ENCODE data around the gene ZCWPW2. TPM values are rescaled to one million over a fixed set of nuclear protein-coding genes. Genes with fewer than 3 reads are reported as not detected.

Gene ZCWPW2
- polyA plus RNA-seq, 3 donors: 0.07 to 0.41 (median 0.35) TPM

DNA sequence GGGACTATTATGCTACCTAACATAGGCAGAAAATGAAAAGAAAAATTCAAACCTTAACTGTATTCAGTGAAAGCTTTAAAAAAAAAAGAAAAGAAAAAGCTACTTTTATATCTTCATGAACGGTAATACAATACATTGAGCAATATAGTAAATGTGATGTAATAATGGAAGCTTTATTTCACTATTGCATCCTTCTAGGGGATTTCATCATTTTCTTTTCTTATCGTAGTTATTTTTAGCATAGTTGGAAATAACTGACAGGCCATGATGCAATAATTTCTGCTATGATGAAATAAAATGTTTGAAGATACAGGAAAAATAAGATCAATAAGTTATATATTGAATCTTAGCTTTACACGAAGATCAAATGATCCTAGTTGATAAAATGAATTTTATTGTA is 40.3 kb upstream of the ZCWPW2 start:
- Histone ChIP-seq H3K27me3 (ENCODE audit: control insufficient read depth in 2 of 2, insufficient read depth in 2 of 2, low read length in 2 of 2) (no peaks in the 10 kb centered on the region), H3K4me3 (replicated peaks in 1 of 3; ENCODE audit: low read depth in 2 of 3, low read length in 3 of 3) (peak overlapping the region in 1 of 3 experiments; percentile 54), H3K4me2 (replicated peaks; ENCODE audit: extremely low read depth, low read length, poor library complexity, severe bottlenecking) (peak overlapping the region; percentile 47), H3K79me2 (ENCODE audit: insufficient read depth, low read length) (peaks cover 4% of the 10 kb centered on the region), H3K9ac (ENCODE audit: insufficient read depth, low read length, poor library complexity, severe bottlenecking) (no peak overlapping the region), H3K36me3 (replicated peaks in 1 of 2; ENCODE audit: control insufficient read depth in 1 of 2, insufficient read depth in 2 of 2, low read length in 2 of 2) (no peaks in the 10 kb centered on the region), H3K27ac (ENCODE audit: low read depth in 1 of 2, low read length in 2 of 2) (peak overlapping the region in 1 of 2 donors; percentile 70), H2AFZ (ENCODE audit: insufficient read depth, low read depth, low read length, poor library complexity, severe bottlenecking) (no peak overlapping the region), H4K20me1 (ENCODE audit: insufficient read depth, low read length) (no peaks in the 10 kb centered on the region), H3K4me1 (ENCODE audit: control insufficient read depth in 1 of 2, insufficient read depth in 2 of 2, low read length in 2 of 2) (peaks cover 6 to 10% of the 10 kb centered on the region in 2 donors), H3K9me3 (replicated peaks in 1 of 2; ENCODE audit: control insufficient read depth in 1 of 2, insufficient read depth in 1 of 2, low read length in 2 of 2) (no peaks in the 10 kb centered on the region)
- H3K27ac Mint-ChIP-seq: peak overlapping the region; percentile 78 to 93 (median 84)
- peak overlapping the region; percentile 13 to 63 for H3K4me3 Mint-ChIP-seq
- WGBS (ENCODE audit: insufficient coverage): no CpG with 5 or more reads among the region's 3 CpGs
- H3K27me3 Mint-ChIP-seq (ENCODE audit: low read depth in 3 of 3): no peaks in the 10 kb centered on the region
- H3K4me1 Mint-ChIP-seq: peaks cover 12% of the 10 kb centered on the region
- H3K36me3 Mint-ChIP-seq: peaks cover 17 to 19% of the 10 kb centered on the region in 2 donors
- peak; percentile 45 to 81 (median 74) for DNase-seq
- H3K9me3 Mint-ChIP-seq: peaks cover 0 to 2% (median 0%) of the 10 kb centered on the region in 7 donors
- intact Hi-C loops (cut with micrococcal nuclease): loop anchor here in 1 of 2 donors (10.0 kb wide), 1 partner anchor 53 kb away; no protein-coding TSS in a partner anchor
- TF ChIP-seq, protein P1, sequence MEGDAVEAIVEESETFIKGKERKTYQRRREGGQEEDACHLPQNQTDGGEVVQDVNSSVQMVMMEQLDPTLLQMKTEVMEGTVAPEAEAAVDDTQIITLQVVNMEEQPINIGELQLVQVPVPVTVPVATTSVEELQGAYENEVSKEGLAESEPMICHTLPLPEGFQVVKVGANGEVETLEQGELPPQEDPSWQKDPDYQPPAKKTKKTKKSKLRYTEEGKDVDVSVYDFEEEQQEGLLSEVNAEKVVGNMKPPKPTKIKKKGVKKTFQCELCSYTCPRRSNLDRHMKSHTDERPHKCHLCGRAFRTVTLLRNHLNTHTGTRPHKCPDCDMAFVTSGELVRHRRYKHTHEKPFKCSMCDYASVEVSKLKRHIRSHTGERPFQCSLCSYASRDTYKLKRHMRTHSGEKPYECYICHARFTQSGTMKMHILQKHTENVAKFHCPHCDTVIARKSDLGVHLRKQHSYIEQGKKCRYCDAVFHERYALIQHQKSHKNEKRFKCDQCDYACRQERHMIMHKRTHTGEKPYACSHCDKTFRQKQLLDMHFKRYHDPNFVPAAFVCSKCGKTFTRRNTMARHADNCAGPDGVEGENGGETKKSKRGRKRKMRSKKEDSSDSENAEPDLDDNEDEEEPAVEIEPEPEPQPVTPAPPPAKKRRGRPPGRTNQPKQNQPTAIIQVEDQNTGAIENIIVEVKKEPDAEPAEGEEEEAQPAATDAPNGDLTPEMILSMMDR (IDR thresholded peaks at IDR 0.05): no peak

DNA sequence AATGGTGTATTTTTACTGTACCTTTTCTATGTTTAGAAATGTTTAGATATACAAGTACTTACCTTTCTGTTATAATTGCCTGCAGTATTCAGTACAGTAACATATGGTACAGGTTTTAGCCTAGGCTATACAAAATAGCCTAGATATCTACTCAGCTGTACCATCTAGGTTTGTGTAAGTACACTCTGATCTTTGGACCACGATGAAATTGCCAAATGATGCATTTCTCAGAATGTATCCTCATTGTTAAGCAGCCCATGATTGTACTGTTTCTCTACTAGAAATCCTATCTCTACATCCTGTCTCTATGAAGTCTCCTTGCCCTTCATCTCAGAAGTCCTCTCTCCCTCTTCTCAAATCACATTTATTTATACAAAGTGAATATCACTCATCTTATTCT is 32.8 kb upstream of the ZCWPW2 start:
- H3K79me2 ChIP-seq (ENCODE audit: insufficient read depth, low read length): no peaks in the 10 kb centered on the region
- Mint-ChIP-seq H3K27ac (no peak overlapping the region), H3K27me3 (ENCODE audit: low read depth in 3 of 3) (no peaks in the 10 kb centered on the region), H3K9me3 (peaks cover 0 to 1% (median 0%) of the 10 kb centered on the region in 7 donors), H3K4me1 (no peaks in the 10 kb centered on the region), H3K36me3 (peaks cover 20 to 23% of the 10 kb centered on the region in 2 donors), H3K4me3 (no peak overlapping the region)
- no peaks in the 10 kb centered on the region for H3K9me3 ChIP-seq (replicated peaks in 1 of 2; ENCODE audit: control insufficient read depth in 1 of 2, insufficient read depth in 1 of 2, low read length in 2 of 2)
- 90% methylated on average over 1 of the region's 1 CpG for WGBS (ENCODE audit: insufficient coverage)
- no peak overlapping the region for H3K4me3 ChIP-seq (replicated peaks in 1 of 3; ENCODE audit: low read depth in 2 of 3, low read length in 3 of 3)
- H2AFZ ChIP-seq (ENCODE audit: insufficient read depth, low read depth, low read length, poor library complexity, severe bottlenecking): no peak overlapping the region
- H3K9ac ChIP-seq (ENCODE audit: insufficient read depth, low read length, poor library complexity, severe bottlenecking): no peak overlapping the region
- H3K36me3 ChIP-seq (replicated peaks in 1 of 2; ENCODE audit: control insufficient read depth in 1 of 2, insufficient read depth in 2 of 2, low read length in 2 of 2): peaks cover 10 to 27% of the 10 kb centered on the region in 2 donors
- no peaks in the 10 kb centered on the region for H3K27me3 ChIP-seq (ENCODE audit: control insufficient read depth in 2 of 2, insufficient read depth in 2 of 2, low read length in 2 of 2)
- no peaks in the 10 kb centered on the region for H4K20me1 ChIP-seq (ENCODE audit: insufficient read depth, low read length)
- H3K4me2 ChIP-seq (replicated peaks; ENCODE audit: extremely low read depth, low read length, poor library complexity, severe bottlenecking): no peak overlapping the region
- intact Hi-C loops (cut with micrococcal nuclease): no loop called here
- DNase-seq: no peak
- H3K4me1 ChIP-seq (ENCODE audit: control insufficient read depth in 1 of 2, insufficient read depth in 2 of 2, low read length in 2 of 2): no peaks in the 10 kb centered on the region
- TF ChIP-seq, protein P1 (IDR thresholded peaks at IDR 0.05): no peak
- H3K27ac ChIP-seq (ENCODE audit: low read depth in 1 of 2, low read length in 2 of 2): no peak overlapping the region

Measured in CD14-positive monocyte (primary cell).